SW 1271 (cell line): ENCODE measurements around the gene TBX10.
"Not testable (repeated sequence)": the region's sequence is repeated elsewhere in the genome, so short reads cannot be mapped to it uniquely, and the experiment has no call there.

Experiments
- DNase-seq, 2 experiments: peaks; one replicate each; lab custom pipeline; 2025; lab: John Stamatoyannopoulos, UW

TBX10 gene

GRCh38 chr11:67599149-67599548 is 40.4 kb downstream of the TBX10 start:
- DNase-seq = no peak

- DNase-seq = not testable (repeated sequence)
Observed at GRCh38 chr11:67597963-67598362, 41.6 kb downstream of the TBX10 start.

GRCh38 chr11:67597458-67597857 is 42.1 kb downstream of the TBX10 start:
- not testable (repeated sequence) for DNase-seq

- no peak for DNase-seq
Observed at GRCh38 chr11:67596753-67597300, 42.7 kb downstream of the TBX10 start.

- no peak for DNase-seq
Observed at GRCh38 chr11:67594480-67594879, 45.1 kb downstream of the TBX10 start.

- DNase-seq = no peak
Observed at GRCh38 chr11:67593565-67593905, 46.0 kb downstream of the TBX10 start.

GRCh38 chr11:67592880-67593564 is 46.5 kb downstream of the TBX10 start:
- DNase-seq = no peak

- not testable (repeated sequence) for DNase-seq
Observed at GRCh38 chr11:67588899-67589415, 50.6 kb downstream of the TBX10 start.

- no peak for DNase-seq
Observed at GRCh38 chr11:67588136-67588503, 51.4 kb downstream of the TBX10 start.

GRCh38 chr11:67586568-67587250 is 52.9 kb downstream of the TBX10 start:
- DNase-seq = no peak

- no peak for DNase-seq
Observed at GRCh38 chr11:67585911-67586310, 53.7 kb downstream of the TBX10 start.

GRCh38 chr11:67584881-67585873 is 54.4 kb downstream of the TBX10 start:
- no peak for DNase-seq

GRCh38 chr11:67584205-67584880 is 55.2 kb downstream of the TBX10 start:
- peak in 1 of 2 experiments; percentile 18 for DNase-seq

- peak; percentile 61 to 85 for DNase-seq
Observed at GRCh38 chr11:67583247-67584204, 56.0 kb downstream of the TBX10 start, which contains the start of gene GSTP1. GSTP1 (plus strand) TSS chr11:67583812; CDS start chr11:67583844, 32 bp downstream.

GRCh38 chr11:67582011-67582410 is 57.6 kb downstream of the TBX10 start:
- DNase-seq = no peak

- no peak for DNase-seq
Observed at GRCh38 chr11:67581469-67581868, 58.1 kb downstream of the TBX10 start.
